ENCODE measurements around the gene HOPX. TPM values are rescaled to one million over a fixed set of nuclear protein-coding genes. Genes with fewer than 3 reads are reported as not detected.

The HOPX gene
- total RNA-seq, 1 experiment from 2014 or later: 0.26 TPM

GRCh38 chr4:56666279-56666678, 14.8 kb downstream of the HOPX start:
- POLR2A ChIA-PET: no interaction called here
- H3K4me3 Mint-ChIP-seq: no peak overlapping the region
- DNase-seq (ENCODE audit: low spot score) (no peak), ATAC-seq (no peak)
- H3K27me3 Mint-ChIP-seq (ENCODE audit: low read depth): peaks cover 69% of the 10 kb centered on the region
- CTCF ChIA-PET: no interaction called here
- peaks cover 25% of the 10 kb centered on the region for H3K4me1 Mint-ChIP-seq
- TF ChIP-seq ZBTB21 (CRISPR knock-in tag; IDR thresholded peaks at IDR 0.05; ENCODE audit: borderline replicate concordance) (no peak), ZNF512 (CRISPR knock-in tag; IDR thresholded peaks at IDR 0.05; ENCODE audit: borderline replicate concordance) (no peak), NR3C1 (CRISPR knock-in tag; conservative IDR thresholded peaks at IDR 0.05; ENCODE audit: low read depth) (no peak), ESRRA (CRISPR knock-in tag; IDR thresholded peaks at IDR 0.05; ENCODE audit: borderline replicate concordance) (no peak), ATF1 (CRISPR knock-in tag; IDR thresholded peaks at IDR 0.05) (no peak), ETV6 (CRISPR knock-in tag; IDR thresholded peaks at IDR 0.05) (no peak), PRDM15 (CRISPR knock-in tag; IDR thresholded peaks at IDR 0.05) (no peak), ATF3 (CRISPR knock-in tag; conservative IDR thresholded peaks at IDR 0.05) (no peak), CDX4 (CRISPR knock-in tag; IDR thresholded peaks at IDR 0.05; ENCODE audit: borderline replicate concordance) (no peak), ZMAT4 (CRISPR knock-in tag; IDR thresholded peaks at IDR 0.05) (no peak), EMX1 (CRISPR knock-in tag; IDR thresholded peaks at IDR 0.05) (no peak), TCF7 (CRISPR knock-in tag; IDR thresholded peaks at IDR 0.05; ENCODE audit: low read depth) (no peak), MXD4 (CRISPR knock-in tag; IDR thresholded peaks at IDR 0.05; ENCODE audit: borderline replicate concordance) (no peak), USF2 (CRISPR knock-in tag; IDR thresholded peaks at IDR 0.05) (no peak), FOXP1 (CRISPR knock-in tag; IDR thresholded peaks at IDR 0.05; ENCODE audit: borderline replicate concordance) (no peak), ZNF219 (CRISPR knock-in tag; IDR thresholded peaks at IDR 0.05; ENCODE audit: borderline replicate concordance) (no peak), E2F5 (CRISPR knock-in tag; IDR thresholded peaks at IDR 0.05) (no peak), ZSCAN18 (CRISPR knock-in tag; IDR thresholded peaks at IDR 0.05) (no peak), ZNF232 (CRISPR knock-in tag; IDR thresholded peaks at IDR 0.05) (no peak)
- H3K9me3 Mint-ChIP-seq: no peaks in the 10 kb centered on the region
- H3K36me3 Mint-ChIP-seq: no peaks in the 10 kb centered on the region
- H3K27ac Mint-ChIP-seq: no peak overlapping the region

Measured in WTC11 (cell line).